GM12878 (cell line): ENCODE data around the gene FDPS. TPM values are rescaled to one million over a fixed set of nuclear protein-coding genes. Genes with fewer than 3 reads are reported as not detected.
A peak's percentile ranks its signal among the peaks of the same experiment; 100 is the strongest.

Source experiments
- BCL11A ChIP-seq: IDR thresholded peaks from 2 replicates; pipeline ENCODE4 v1.6.1; 2011; ENCODE audit warnings: low read depth, low read length
- BRCA1 ChIP-seq: IDR thresholded peaks from 2 replicates; pipeline ENCODE4 v1.6.1; 2011; ENCODE audit warnings: low read depth, low read length, improper control_type of control experiment
- CHD1 ChIP-seq: IDR thresholded peaks from 2 replicates; pipeline ENCODE4 v1.6.1; 2012; ENCODE audit warnings: low read depth, low read length, improper control_type of control experiment
- EP300 ChIP-seq, 2 experiments: fragments of 150-350 bp in 1 of 2; IDR thresholded peaks; 2 replicates each; pipeline ENCODE4 v1.6.1; 2011 to 2012; ENCODE audit warnings: low read depth in 2 of 2, low read length in 2 of 2, borderline replicate concordance in 1 of 2, improper control_type of control experiment in 1 of 2, inconsistent platforms in 1 of 2; ENCODE audit not compliant: control insufficient read depth in 1 of 2
- GABPA ChIP-seq: IDR thresholded peaks from 2 replicates; pipeline ENCODE4 v1.6.1; 2014; ENCODE audit warnings: antibody characterized with exemption, low read depth, mild to moderate bottlenecking, inconsistent platforms
- HDAC2 ChIP-seq: fragments of 200-600 bp; sonication (generic); IDR thresholded peaks from 2 replicates; pipeline ENCODE4 v1.6.1; 2017
- JUNB ChIP-seq: IDR thresholded peaks from 2 replicates; pipeline ENCODE4 v1.6.1; 2016; ENCODE audit warnings: antibody characterized with exemption, mild to moderate bottlenecking
- NBN ChIP-seq: fragments of 450-650 bp; IDR thresholded peaks from 2 replicates; pipeline ENCODE4 v1.6.1; 2016
- NR2C1 ChIP-seq: fragments of 450-650 bp; IDR thresholded peaks from 2 replicates; pipeline ENCODE4 v1.6.1; 2017; ENCODE audit warnings: antibody characterized with exemption, mild to moderate bottlenecking, moderate library complexity
- RELA ChIP-seq: fragments of 450-650 bp; IDR thresholded peaks from 2 replicates; pipeline ENCODE4 v1.8.0; 2014; ENCODE audit warnings: borderline replicate concordance; ENCODE audit not compliant: partially characterized antibody
- SMAD1 ChIP-seq: fragments of 450-650 bp; IDR thresholded peaks from 2 replicates; pipeline ENCODE4 v1.6.1; 2018; ENCODE audit warnings: mild to moderate bottlenecking, low read depth; ENCODE audit not compliant: partially characterized antibody
- SUPT20H ChIP-seq: IDR thresholded peaks from 2 replicates; pipeline ENCODE4 v1.6.1; 2011; ENCODE audit warnings: low read depth, mild to moderate bottlenecking, low read length, moderate library complexity, borderline replicate concordance; ENCODE audit not compliant: control insufficient read depth
- SUZ12 ChIP-seq: fragments of 200-600 bp; sonication (generic); IDR thresholded peaks from one replicate; pipeline ENCODE4 v1.6.1; 2018; ENCODE audit warnings: antibody characterized with exemption, mild to moderate bottlenecking; ENCODE audit not compliant: unreplicated experiment
- TCF12 ChIP-seq: IDR thresholded peaks from 2 replicates; pipeline ENCODE4 v1.6.1; 2011; ENCODE audit warnings: low read depth, mild to moderate bottlenecking, low read length
- ZSCAN29 ChIP-seq: fragments of 450-650 bp; IDR thresholded peaks from 2 replicates; pipeline ENCODE4 v1.6.1; 2017; ENCODE audit warnings: mild to moderate bottlenecking, moderate library complexity
- polyA plus RNA-seq, 11 experiments: library from polyadenylated mRNA; depleted of rRNA in 4 of 11; unstranded in 6 of 11; stranded (reverse) in 5 of 11; fragments of >200 nt; fragmentation: Nextera tagmentation in 4 of 11; fragmentation: Illumina TruSeq in 1 of 11; extraction: Ambion mirVana in 4 of 11; extraction: Trizol in 1 of 11; gene quantifications; 1 replicate in 1 of 11; 2 replicates in 10 of 11; pipeline versions ENCODE4 v1.2.1 to v1.2.3, GENCODE V29; 2011 to 2016; ENCODE audit warnings: inconsistent platforms in 2 of 11, missing spikeins in 2 of 11, low read depth in 1 of 11
- total RNA-seq, 4 experiments: library from RNA; depleted of rRNA in 3 of 4; stranded (reverse); fragments of >200 nt in 3 of 4; fragmentation: Illumina TruSeq in 1 of 4; extraction: Trizol in 1 of 4; gene quantifications; 2 replicates each; pipeline versions ENCODE4 v1.2.1 to v1.2.3, GENCODE V29; 2013 to 2021
- TF ChIP-seq, protein P1 (sequence below): IDR thresholded peaks from 2 replicates; pipeline ENCODE4 v1.6.1; 2012; ENCODE audit warnings: low read depth, low read length, improper control_type of control experiment
- TF ChIP-seq, protein P2 (sequence below): fragments of 450-650 bp; formaldehyde crosslinking; IDR thresholded peaks from 2 replicates; pipeline ENCODE4 v1.4.0; 2020; ENCODE audit warnings: mild to moderate bottlenecking, moderate library complexity
- TF ChIP-seq, protein P3 (sequence below): fragments of 450-650 bp; conservative IDR thresholded peaks from 2 replicates; pipeline ENCODE4 v1.6.1; 2017; ENCODE audit warnings: mild to moderate bottlenecking, moderate library complexity
- TF ChIP-seq, protein P4 (sequence below): fragments of 150-350 bp; IDR thresholded peaks from 2 replicates; pipeline ENCODE4 v1.6.1; 2014; ENCODE audit warnings: mild to moderate bottlenecking, low read depth, low read length
- TF ChIP-seq, protein P5 (sequence below): fragments of 450-650 bp; IDR thresholded peaks from 2 replicates; pipeline ENCODE4 v1.6.1; 2017; ENCODE audit warnings: low read depth, mild to moderate bottlenecking, moderate library complexity

Gene FDPS
- total and polyA plus RNA-seq, 10 of the 15 experiments (the other 5 are each of a cell fraction or from before 2014, with no cell fraction given) = 405 to 1,156 (median 487) TPM

DNA sequence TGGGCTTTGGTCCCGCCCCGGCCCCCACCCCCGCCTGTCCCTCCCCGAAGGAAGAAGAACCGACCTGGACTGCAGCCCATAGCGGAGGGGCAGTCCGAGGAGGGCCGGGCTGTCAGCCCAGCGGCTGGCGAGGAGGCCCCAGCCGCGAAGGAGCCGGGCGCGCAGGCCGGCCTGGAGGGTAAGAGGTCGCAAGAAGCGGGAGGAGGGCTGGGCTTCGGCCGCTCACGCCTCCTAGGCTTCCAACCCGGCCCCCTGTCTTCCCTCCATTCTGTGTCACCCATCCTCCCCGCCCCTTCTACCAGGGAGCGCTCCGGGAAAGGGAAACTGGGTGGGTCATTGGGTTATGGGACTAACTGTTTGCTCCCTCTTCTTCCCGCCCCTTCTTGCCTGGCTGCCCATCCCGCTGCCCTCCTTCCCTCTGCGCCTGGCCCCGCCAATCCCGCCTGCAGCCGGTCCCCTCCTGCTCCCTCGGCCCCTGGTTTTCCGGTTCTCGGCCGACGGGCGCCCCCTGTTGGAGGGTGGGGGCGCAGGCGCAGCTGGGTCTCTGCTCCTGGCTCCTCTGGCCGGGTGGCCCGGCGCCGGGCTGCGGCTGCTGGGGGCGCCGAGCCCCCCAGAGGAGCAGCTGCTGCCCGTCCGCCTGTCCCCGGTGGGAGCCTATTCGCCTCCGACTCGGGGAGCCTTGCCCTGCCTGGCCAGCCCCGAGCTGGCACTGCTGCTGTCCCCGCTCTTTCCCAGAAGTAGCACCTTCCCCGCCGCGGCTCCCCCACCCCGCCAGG, 14.5 kb downstream of the FDPS start (continued):
- TF ChIP-seq, protein P1, sequence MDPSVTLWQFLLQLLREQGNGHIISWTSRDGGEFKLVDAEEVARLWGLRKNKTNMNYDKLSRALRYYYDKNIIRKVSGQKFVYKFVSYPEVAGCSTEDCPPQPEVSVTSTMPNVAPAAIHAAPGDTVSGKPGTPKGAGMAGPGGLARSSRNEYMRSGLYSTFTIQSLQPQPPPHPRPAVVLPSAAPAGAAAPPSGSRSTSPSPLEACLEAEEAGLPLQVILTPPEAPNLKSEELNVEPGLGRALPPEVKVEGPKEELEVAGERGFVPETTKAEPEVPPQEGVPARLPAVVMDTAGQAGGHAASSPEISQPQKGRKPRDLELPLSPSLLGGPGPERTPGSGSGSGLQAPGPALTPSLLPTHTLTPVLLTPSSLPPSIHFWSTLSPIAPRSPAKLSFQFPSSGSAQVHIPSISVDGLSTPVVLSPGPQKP = no peak
- TF ChIP-seq, protein P2, sequence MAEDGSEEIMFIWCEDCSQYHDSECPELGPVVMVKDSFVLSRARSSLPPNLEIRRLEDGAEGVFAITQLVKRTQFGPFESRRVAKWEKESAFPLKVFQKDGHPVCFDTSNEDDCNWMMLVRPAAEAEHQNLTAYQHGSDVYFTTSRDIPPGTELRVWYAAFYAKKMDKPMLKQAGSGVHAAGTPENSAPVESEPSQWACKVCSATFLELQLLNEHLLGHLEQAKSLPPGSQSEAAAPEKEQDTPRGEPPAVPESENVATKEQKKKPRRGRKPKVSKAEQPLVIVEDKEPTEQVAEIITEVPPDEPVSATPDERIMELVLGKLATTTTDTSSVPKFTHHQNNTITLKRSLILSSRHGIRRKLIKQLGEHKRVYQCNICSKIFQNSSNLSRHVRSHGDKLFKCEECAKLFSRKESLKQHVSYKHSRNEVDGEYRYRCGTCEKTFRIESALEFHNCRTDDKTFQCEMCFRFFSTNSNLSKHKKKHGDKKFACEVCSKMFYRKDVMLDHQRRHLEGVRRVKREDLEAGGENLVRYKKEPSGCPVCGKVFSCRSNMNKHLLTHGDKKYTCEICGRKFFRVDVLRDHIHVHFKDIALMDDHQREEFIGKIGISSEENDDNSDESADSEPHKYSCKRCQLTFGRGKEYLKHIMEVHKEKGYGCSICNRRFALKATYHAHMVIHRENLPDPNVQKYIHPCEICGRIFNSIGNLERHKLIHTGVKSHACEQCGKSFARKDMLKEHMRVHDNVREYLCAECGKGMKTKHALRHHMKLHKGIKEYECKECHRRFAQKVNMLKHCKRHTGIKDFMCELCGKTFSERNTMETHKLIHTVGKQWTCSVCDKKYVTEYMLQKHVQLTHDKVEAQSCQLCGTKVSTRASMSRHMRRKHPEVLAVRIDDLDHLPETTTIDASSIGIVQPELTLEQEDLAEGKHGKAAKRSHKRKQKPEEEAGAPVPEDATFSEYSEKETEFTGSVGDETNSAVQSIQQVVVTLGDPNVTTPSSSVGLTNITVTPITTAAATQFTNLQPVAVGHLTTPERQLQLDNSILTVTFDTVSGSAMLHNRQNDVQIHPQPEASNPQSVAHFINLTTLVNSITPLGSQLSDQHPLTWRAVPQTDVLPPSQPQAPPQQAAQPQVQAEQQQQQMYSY (CRISPR knock-in tag) = no peak
- TF ChIP-seq SUZ12 (no peak), JUNB (no peak), RELA (peak; percentile 40), TCF12 (0 out of 2 replicates have a peak, but pooled peaks have one; percentile 46), SMAD1 (no peak), BRCA1 (no peak), NBN (peak; percentile 67), BCL11A (no peak), CHD1 (no peak), ZSCAN29 (no peak), EP300 (IDR thresholded peaks at IDR 0.05; ENCODE audit: borderline replicate concordance in 1 of 2, control insufficient read depth in 1 of 2, low read depth in 2 of 2, low read length in 2 of 2) (no peak), SUPT20H (no peak), NR2C1 (no peak), GABPA (no peak), HDAC2 (no peak)
- TF ChIP-seq, protein P3, sequence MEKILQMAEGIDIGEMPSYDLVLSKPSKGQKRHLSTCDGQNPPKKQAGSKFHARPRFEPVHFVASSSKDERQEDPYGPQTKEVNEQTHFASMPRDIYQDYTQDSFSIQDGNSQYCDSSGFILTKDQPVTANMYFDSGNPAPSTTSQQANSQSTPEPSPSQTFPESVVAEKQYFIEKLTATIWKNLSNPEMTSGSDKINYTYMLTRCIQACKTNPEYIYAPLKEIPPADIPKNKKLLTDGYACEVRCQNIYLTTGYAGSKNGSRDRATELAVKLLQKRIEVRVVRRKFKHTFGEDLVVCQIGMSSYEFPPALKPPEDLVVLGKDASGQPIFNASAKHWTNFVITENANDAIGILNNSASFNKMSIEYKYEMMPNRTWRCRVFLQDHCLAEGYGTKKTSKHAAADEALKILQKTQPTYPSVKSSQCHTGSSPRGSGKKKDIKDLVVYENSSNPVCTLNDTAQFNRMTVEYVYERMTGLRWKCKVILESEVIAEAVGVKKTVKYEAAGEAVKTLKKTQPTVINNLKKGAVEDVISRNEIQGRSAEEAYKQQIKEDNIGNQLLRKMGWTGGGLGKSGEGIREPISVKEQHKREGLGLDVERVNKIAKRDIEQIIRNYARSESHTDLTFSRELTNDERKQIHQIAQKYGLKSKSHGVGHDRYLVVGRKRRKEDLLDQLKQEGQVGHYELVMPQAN = peak; percentile 72; the same call in 1 of the 2 replicates
- TF ChIP-seq, protein P4, sequence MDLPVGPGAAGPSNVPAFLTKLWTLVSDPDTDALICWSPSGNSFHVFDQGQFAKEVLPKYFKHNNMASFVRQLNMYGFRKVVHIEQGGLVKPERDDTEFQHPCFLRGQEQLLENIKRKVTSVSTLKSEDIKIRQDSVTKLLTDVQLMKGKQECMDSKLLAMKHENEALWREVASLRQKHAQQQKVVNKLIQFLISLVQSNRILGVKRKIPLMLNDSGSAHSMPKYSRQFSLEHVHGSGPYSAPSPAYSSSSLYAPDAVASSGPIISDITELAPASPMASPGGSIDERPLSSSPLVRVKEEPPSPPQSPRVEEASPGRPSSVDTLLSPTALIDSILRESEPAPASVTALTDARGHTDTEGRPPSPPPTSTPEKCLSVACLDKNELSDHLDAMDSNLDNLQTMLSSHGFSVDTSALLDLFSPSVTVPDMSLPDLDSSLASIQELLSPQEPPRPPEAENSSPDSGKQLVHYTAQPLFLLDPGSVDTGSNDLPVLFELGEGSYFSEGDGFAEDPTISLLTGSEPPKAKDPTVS = no peak
- TF ChIP-seq, protein P5, sequence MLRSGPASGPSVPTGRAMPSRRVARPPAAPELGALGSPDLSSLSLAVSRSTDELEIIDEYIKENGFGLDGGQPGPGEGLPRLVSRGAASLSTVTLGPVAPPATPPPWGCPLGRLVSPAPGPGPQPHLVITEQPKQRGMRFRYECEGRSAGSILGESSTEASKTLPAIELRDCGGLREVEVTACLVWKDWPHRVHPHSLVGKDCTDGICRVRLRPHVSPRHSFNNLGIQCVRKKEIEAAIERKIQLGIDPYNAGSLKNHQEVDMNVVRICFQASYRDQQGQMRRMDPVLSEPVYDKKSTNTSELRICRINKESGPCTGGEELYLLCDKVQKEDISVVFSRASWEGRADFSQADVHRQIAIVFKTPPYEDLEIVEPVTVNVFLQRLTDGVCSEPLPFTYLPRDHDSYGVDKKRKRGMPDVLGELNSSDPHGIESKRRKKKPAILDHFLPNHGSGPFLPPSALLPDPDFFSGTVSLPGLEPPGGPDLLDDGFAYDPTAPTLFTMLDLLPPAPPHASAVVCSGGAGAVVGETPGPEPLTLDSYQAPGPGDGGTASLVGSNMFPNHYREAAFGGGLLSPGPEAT = peak; percentile 28; the same call in 1 of the 2 replicates
